ENCODE data around the gene PHC2.
"Not testable (repeated sequence)": the region's sequence is repeated elsewhere in the genome, so short reads cannot be mapped to it uniquely, and the experiment has no call there.

Gene PHC2

GRCh38 chr1:33310702-33311101 is 120.2 kb downstream of the PHC2 start:
- DNase-seq, result no peak

GRCh38 chr1:33309351-33309750 is 121.5 kb downstream of the PHC2 start:
- DNase-seq, result not testable (repeated sequence)

GRCh38 chr1:33307494-33307864 is 123.4 kb downstream of the PHC2 start:
- no peak for DNase-seq

GRCh38 chr1:33306653-33307493 is 124.0 kb downstream of the PHC2 start:
- DNase-seq, result peak in 3 of 4 experiments; percentile 28 to 39 (median 31)

GRCh38 chr1:33305816-33306652 is 124.9 kb downstream of the PHC2 start:
- peak in 1 of 4 experiments; percentile 35 for DNase-seq

- no peak for DNase-seq
Observed at GRCh38 chr1:33305016-33305415, 125.9 kb downstream of the PHC2 start.

- DNase-seq, result no peak
Observed at GRCh38 chr1:33302325-33302724, 128.6 kb downstream of the PHC2 start.

GRCh38 chr1:33301273-33301984 is 129.5 kb downstream of the PHC2 start:
- no peak for DNase-seq

GRCh38 chr1:33300673-33301072 is 130.2 kb downstream of the PHC2 start:
- DNase-seq, result peak in 1 of 4 experiments; percentile 21

- no peak for DNase-seq
Observed at GRCh38 chr1:33299461-33300155, 131.3 kb downstream of the PHC2 start.

GRCh38 chr1:33298623-33299277 is 132.1 kb downstream of the PHC2 start:
- peak; percentile 75 to 85 (median 80) for DNase-seq

- no peak for DNase-seq
Observed at GRCh38 chr1:33297911-33298622, 132.8 kb downstream of the PHC2 start.

- no peak for DNase-seq
Observed at GRCh38 chr1:33296824-33297223, 134.1 kb downstream of the PHC2 start.

GRCh38 chr1:33296082-33296458 is 134.8 kb downstream of the PHC2 start:
- DNase-seq, result no peak

GRCh38 chr1:33295450-33296081 is 135.3 kb downstream of the PHC2 start:
- peak; percentile 86 to 93 (median 90) for DNase-seq

GRCh38 chr1:33295023-33295422 is 135.9 kb downstream of the PHC2 start:
- DNase-seq, result peak in 1 of 4 experiments; percentile 5

- DNase-seq, result peak in 1 of 4 experiments; percentile 1
Observed at GRCh38 chr1:33294071-33295010, 136.6 kb downstream of the PHC2 start.

GRCh38 chr1:33292726-33293340 is 138.1 kb downstream of the PHC2 start:
- no peak for DNase-seq

GRCh38 chr1:33290615-33291014 is 140.3 kb downstream of the PHC2 start:
- not testable (repeated sequence) for DNase-seq

All from suppressor macrophage (primary cell).